NCI-H2171 treated with DMSO at 0.1 percent for 48 hours (cell line): ENCODE measurements around the gene SPOCK1.
"Not testable (repeated sequence)": the region's sequence is repeated elsewhere in the genome, so short reads cannot be mapped to it uniquely, and the experiment has no call there.

Source experiments
- DNase-seq: peaks from one replicate; lab custom pipeline; 2025; lab: John Stamatoyannopoulos, UW

The SPOCK1 gene

GRCh38 chr5:137395011-137395755, 103.9 kb downstream of the SPOCK1 start:
- DNase-seq: peak; percentile 94

DNA sequence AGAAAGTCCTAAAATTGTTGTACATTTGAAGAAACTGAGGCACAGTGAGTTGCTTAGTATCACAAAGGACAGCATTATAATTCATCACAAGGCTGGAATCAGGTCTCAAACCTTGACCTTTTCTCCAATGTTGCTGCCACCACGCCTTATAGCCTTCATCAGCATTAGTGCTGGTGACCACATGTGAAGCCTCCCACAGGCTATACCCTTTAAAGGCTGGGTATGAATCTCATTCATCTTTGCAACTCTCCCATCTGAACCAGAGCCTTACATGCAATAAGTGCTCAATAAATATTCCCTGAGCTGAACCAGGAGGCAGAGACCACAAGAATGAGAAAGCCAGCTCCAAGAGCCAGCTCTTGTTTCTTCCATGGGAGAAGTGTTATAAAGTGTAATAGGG, 104.7 kb downstream of the SPOCK1 start:
- no peak for DNase-seq

GRCh38 chr5:137393196-137393993, 105.7 kb downstream of the SPOCK1 start:
- DNase-seq: no peak

GRCh38 chr5:137392261-137392660, 106.9 kb downstream of the SPOCK1 start:
- DNase-seq: no peak

- DNase-seq: not testable (repeated sequence)
These were observed 108.1 kb downstream of the SPOCK1 start for GRCh38 chr5:137391044-137391443.

GRCh38 chr5:137389042-137389441, 110.1 kb downstream of the SPOCK1 start:
- DNase-seq: no peak

GRCh38 chr5:137385064-137385463, 114.1 kb downstream of the SPOCK1 start:
- no peak for DNase-seq

DNA sequence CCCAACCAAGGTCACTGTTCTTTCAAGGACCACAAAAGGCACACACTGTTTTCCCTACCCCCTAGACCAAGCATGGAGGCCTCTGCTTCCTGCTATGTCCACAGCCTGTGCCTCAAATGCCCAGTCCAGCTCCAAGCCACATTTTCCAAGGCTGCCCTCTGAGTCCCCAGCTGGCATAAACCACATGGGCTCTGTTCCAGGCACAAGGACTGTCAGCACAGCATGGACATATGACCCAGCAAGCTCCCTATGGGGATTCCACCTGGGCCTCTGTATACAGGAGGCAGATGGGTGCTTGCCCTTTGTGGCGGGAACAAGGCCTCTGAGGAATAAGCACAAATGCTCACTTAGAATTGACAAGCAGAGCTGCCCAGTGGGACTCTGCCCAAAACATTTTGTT, 115.2 kb downstream of the SPOCK1 start:
- DNase-seq: no peak

GRCh38 chr5:137381555-137381954, 117.6 kb downstream of the SPOCK1 start:
- DNase-seq: no peak

GRCh38 chr5:137379555-137380286, 119.4 kb downstream of the SPOCK1 start:
- no peak for DNase-seq

GRCh38 chr5:137375741-137376526, 123.2 kb downstream of the SPOCK1 start:
- peak; percentile 16 for DNase-seq

GRCh38 chr5:137374110-137374714, 124.9 kb downstream of the SPOCK1 start:
- DNase-seq: peak; percentile 63

DNA sequence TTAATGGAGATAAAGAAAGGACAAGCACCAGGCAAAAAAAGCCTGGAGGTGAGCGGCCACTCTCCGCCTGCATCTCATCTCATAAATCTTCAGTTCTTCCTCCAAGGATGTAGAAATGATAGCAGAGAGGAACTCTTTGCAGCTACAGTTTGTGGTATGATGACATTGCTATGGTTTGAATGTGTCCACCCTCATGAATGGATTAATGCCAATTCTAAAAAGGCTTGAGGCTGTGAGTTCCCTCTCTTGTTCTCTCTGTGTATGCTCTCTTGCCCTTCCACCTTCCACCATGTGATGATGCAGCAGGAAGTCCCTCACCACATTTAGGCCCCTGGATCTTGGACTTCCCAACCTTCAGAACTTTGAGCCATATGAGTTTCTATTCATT, 126.4 kb downstream of the SPOCK1 start:
- no peak for DNase-seq

- DNase-seq: no peak
These were observed 126.9 kb downstream of the SPOCK1 start for GRCh38 chr5:137372016-137372772.

- DNase-seq: no peak
These were observed 128.7 kb downstream of the SPOCK1 start for GRCh38 chr5:137370096-137371071.

DNA sequence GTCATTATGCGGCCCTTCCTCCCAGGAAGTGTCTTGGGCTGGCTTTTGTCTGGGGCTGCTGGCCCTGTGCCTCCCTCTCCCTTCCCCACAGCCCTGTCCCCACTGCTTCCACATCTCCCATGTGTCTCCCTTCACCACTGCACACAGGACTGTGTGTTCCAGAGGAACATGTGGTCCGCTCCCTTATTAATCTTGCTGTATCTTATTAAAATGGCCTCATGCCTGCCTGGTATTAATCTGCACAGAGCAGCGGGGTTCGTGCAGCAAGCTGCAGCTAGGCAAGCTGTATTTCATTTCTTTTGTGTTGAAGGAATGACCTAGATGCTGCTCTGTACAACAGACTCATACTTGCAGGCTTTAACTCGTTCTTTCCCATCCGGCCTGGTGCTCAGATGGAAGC, 130.5 kb downstream of the SPOCK1 start:
- DNase-seq: no peak

DNA sequence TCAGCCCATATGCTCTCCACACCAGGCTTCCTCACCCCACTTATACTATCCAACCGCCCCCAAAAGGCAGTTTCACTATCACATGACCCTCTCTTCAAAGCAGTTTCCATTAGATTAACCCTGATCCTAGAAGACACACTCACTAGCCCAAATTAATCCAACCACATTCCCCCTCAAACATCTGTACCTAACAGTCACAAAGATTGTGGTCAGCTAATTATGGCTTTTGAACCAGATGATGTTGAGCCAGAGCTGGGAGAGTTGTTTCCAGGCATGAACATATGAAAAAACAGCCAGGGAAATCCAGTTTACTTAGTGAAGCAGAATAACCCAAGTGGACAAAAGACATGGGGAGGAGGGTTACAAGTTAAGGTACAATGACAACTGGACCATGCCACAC, 131.2 kb downstream of the SPOCK1 start:
- no peak for DNase-seq

DNA sequence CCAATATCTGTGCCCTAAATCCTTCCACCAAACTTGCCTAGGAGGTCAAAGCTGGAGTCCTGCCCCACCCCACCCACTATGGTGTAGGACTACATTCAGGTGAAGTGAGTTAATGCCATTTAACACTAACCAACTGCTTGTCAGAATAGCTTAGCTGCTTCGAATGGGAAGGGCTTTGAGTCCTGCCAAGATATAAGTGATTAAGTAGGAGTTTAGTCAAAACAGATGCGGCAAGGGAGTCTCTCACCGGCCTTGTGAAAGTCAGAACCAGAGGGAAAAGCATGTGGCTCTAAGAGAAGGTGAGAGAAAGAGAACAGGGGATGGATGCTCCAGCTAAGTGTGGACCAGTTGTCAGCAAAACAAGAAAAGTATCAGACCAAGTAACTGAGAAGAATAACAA, 132.6 kb downstream of the SPOCK1 start:
- no peak for DNase-seq

GRCh38 chr5:137365126-137365865, 133.8 kb downstream of the SPOCK1 start:
- DNase-seq: no peak
